Activated T-cell treated with anti-CD3 and anti-CD28 coated beads for 1 hour (primary cell): Measurements from ENCODE around the gene GSE1.

Source experiments
- DNase-seq: peaks from one replicate; pipeline ENCODE4 v3.0.0-alpha.2; 2020; ENCODE audit warnings: low read depth

The GSE1 gene

GRCh38 chr16:85662482-85662812 lies 49.3 kb downstream of the GSE1 start:
- no peak for DNase-seq

DNA sequence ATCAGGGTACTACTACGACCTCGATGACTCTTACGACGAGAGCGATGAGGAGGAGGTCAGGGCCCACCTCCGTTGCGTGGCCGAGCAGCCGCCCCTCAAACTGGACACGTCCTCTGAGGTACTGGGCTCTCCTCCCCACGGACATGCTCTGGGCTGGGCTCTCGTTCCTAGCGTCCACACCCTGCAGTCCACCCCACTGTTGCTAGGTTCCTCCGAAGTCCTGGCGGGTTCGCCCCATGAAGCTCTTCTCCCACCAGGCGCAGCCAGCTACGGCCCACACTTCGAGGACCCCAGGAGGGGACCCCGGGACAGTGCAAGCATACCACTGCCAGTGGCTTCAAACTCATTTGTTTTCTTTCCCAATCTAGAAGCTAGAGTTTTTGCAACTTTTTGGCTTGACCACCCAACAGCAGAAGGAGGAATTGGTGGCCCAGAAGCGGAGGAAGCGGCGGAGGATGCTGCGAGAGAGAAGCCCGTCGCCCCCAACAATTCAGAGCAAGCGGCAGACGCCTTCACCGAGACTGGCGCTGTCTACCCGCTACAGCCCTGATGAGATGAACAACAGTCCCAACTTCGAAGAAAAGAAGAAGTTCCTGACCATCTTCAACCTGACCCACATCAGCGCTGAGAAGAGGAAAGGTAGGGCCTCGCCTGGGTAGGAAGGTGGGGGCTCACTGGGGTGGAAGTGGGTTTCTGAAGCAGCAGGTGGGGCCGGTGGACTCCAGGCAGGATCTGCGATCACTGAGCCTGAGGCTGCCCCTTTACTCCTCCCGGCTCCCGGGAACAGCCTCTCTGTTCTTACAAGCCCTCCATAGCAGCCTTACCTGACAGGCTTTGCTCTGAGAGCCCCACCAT lies 50.1 kb downstream of the GSE1 start:
- DNase-seq: no peak

DNA sequence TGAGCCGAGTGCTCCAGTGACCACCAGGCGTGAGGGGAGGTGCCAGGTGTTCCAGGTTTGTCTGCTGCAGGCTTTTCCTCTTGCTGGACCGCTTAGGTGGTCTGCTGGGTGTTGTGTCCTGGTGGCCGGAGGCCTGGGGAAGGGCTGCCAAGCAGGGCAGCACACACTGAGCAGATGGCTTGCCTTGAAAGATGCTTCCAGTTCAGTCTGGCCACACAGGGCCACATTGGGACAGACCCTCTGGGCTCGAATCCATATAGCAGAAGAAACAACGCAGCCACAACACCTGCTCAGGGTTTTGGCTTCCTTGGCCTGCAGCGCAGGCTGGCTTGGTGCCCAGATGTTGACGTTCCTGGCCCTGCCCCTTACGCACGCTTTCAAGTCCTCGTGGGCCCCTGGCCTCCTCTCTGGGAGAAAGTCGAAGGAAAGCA lies 50.8 kb downstream of the GSE1 start:
- no peak for DNase-seq

DNA sequence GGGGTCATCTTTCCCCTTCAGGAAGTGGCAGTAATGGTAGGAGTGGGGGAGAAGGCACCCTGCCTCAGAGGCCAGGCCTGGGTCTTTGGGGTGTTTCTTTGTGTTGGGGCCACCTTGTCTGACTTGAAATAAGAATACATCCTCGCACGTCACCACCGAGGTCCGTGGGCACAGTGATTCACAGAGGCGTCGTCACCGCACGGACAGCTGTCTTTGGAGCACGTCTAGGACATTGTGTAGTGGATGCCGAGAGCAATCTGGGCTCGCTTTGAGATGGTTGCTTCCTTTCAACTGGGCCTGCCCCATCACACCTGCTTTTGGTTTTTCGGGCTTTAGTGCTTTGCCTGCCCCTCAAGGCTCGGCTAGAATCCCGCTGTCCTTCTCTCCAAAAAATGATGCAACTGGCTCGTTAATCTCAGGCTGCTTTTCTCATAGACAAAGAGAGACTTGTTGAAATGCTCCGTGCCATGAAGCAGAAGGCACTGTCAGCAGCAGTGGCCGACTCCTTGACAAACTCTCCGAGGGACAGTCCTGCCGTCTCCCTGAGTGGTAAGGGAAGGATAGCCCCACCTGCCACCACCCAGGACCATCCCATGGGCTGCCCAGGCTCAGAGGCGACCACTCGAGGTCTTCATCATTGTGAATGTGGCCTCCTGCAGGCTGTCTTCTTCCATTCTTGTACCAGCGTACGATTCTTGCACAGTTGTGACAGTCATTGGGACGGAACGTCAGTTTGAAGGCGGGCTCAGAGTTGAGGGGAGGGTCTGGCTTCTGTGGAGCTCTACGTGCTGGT lies 51.7 kb downstream of the GSE1 start:
- no peak for DNase-seq

DNA sequence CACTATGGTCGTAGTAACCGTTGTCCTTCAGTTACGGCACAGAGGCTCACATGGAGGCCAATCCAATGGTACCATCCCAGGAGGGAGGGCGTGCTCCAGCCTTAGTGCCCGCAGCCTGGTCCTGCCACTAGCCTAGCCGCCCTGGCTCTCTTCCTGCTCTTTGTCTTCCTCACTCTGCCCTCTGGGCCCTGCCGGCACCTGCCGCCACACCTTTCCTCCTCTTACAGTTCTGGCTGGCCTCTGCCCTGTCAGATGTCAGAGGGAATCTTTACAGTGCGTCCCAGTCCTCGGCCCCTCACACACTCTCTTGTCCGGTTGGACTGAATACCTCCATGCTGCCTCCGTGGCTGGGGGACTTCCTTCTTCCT lies 52.2 kb downstream of the GSE1 start:
- DNase-seq: no peak

DNA sequence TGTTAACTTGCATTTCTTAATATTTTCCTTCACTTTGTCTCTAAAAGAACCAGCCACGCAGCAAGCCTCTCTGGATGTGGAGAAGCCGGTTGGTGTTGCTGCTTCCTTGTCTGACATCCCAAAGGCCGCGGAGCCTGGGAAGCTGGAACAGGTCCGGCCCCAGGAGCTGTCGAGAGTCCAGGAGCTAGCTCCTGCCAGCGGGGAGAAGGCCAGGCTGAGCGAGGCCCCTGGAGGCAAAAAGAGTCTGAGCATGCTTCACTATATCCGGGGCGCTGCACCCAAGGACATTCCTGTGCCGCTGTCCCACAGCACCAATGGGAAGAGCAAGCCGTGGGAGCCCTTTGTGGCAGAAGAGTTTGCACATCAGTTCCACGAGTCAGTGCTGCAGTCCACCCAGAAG lies 52.8 kb downstream of the GSE1 start:
- DNase-seq: no peak

- DNase-seq: no peak
Measured at GRCh38 chr16:85667261-85667660, 54.1 kb downstream of the GSE1 start.

DNA sequence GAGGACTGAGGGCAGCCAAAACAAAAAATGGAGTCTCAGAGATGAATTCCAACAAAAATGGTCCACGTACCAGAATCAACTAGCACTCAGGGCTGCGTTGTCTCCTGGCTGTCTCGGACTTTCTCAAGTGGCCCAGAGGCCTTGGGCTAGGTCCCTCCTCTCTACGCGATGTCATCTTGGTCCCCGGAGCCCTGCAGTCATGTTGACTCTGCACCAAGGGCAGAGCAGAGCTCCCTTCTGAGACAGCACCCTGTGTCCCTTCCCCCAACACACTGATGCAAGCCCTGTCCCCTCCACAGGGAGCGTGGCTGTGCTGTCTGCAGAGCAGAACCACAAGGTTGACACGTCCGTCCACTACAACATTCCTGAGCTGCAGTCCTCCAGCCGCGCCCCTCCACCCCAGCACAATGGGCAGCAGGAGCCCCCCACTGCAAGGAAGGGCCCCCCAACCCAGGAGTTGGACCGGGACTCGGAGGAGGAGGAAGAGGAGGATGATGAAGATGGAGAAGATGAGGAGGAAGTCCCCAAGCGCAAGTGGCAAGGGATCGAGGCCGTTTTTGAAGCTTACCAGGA lies 54.8 kb downstream of the GSE1 start:
- DNase-seq: no peak

DNA sequence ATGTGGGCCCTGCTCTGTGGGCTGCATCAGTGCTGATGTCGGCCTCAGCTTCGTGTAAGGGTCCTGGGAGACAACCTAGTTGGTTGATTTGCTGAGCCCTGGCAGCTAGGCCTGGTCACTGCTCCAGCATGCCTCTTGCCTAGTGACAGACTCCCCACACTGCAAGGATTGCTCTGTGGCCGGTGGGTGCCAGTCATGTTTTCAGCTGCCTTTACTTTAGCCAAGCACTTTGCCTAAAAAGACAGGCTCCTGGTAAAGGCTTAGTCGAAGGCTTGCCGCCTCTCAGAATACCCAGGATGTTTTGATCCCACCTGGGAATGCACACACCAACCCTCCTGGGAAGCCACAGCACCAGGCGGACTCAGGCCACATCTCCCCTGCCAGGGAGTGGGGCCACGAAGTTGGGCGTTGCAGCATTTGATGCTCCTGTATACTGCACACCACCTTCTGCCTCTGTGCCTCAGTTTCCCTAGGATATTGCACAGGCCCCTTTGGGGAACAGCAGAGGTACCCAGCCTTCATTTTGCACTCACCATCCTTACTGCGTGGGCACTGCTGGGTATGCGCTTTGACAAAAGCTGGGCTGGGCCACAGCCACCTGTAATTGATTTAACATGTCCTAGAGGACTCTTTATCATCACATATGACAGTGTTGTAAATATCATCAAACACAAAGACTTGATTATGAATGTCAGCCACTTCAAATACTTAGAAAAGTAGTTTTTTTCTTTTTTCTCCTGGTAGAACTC lies 55.7 kb downstream of the GSE1 start:
- no peak for DNase-seq

DNA sequence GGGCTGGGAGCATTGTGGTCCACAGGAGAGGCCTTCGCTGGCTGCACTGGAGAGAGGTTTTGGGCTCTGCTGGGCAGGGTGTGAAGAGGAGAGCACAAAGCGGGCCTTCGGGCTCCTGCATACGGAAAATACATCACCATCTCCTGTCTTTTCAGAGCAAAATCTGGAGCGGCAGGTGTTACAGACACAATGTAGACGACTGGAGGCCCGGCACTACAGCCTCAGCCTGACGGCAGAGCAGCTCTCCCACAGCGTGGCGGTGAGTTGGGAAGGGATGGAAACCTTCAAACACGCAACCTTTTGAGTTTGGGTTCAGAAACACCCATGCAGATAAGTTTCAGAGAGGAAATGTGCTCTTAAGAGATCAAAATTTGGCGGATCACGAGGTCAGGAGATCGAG lies 57.7 kb downstream of the GSE1 start:
- no peak for DNase-seq

GRCh38 chr16:85673529-85674417 lies 60.7 kb downstream of the GSE1 start:
- no peak for DNase-seq

DNA sequence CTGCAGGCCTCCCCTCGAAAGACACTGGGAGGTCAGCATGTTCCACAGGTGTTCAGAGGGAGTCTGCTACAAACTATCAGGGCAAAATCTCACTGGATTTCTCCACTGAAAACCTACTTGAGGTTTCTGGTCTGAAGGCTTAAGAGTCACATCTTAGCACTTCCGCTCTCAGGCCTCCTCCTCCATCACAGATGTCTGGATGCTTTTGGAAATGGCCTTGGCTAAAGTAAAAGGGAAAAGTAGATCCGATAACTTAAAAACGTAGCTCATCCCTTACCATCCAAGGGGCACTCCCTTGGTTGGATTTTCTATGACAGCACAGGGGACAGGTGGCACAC lies 61.3 kb downstream of the GSE1 start:
- DNase-seq: no peak

- DNase-seq: no peak
Measured at GRCh38 chr16:85674828-85675227, 61.7 kb downstream of the GSE1 start.

- no peak for DNase-seq
Measured at GRCh38 chr16:85675251-85675874, 62.2 kb downstream of the GSE1 start.

DNA sequence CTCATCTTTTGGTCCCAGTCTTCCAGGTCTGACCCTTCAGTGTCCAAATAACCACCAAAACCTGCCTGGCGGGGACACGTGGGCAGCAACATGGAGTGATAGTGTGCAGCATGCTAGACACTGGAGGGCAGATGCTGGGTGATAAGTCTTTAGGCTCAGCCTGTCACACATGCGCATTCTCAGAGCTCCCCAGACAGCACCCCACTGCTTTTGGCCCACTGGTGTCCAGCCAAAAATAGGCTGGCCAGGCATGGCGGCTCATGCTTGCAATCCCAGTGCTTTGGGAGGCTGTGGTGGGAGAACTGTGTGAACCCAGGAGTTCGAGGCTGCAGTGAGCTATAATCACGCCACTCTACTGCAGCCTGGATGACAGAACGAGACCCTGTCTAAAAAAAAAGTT lies 63.3 kb downstream of the GSE1 start:
- DNase-seq: no peak

DNA sequence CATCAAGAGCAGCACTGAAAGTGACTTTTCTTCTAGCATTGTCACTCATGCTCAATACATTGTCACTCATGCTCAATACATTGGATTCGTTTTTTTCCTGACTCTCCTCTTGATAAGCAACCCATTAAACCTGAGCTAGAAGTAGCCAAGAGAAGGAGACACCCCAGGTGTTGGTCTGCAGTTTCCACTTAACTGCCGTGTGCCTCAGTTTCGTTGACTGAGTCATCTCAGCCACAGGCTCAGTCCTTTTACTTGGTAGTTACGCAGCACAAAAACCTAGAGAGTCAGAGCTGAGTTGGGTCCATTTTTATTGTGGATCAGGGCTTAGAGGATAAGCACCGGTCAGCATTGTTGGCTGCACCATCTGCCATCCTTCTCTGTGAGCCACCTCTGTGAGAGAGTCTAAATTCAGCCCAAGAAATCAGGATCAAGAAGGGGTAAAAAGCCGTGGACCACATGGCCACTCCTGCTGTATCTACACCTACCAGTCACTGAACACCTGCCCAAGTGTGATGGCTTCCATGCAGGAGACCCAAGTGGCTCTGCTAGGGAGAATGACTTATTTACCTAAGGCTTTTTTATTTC lies 64.4 kb downstream of the GSE1 start:
- DNase-seq: no peak

DNA sequence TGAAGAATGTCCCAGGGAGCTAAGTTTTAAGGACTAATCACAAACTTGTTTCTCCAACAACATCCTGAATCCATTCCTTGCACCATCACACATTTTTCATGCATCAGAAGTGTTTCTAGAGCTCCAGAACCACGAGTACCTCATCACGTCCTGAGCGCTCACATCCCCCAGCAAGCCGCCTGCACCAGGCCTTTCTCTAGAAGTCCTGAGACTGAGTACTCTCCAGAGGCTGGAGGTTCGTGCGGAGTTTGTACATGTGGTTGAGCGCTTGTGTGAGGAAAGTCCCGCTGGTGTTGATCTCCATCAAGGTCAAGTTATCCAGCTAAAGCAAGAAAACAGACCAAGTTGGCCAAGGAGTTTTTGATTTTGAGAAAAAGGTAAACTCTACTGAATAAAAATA lies 64.9 kb downstream of the GSE1 start:
- no peak for DNase-seq

DNA sequence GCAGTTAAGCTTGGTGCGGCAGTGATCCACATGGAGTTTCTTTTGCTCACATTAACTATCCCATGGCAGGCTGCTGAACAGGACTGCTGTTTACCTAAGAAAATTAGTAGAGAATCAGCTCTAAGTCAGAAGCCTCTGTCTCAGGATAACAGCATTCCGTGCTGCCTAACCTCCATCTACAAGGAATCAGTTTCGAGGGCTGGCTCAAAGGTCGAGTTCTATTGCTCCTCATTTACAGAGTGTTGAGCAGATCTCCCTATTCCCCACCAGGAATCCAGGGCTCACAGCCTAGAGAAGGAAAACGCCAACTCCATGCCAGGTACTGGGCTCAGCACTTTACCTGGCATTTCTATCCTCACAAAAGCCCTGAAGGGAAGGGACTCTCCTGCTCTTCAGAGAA lies 65.7 kb downstream of the GSE1 start:
- DNase-seq: no peak

- DNase-seq: no peak
Measured at GRCh38 chr16:85679870-85680269, 66.7 kb downstream of the GSE1 start.

DNA sequence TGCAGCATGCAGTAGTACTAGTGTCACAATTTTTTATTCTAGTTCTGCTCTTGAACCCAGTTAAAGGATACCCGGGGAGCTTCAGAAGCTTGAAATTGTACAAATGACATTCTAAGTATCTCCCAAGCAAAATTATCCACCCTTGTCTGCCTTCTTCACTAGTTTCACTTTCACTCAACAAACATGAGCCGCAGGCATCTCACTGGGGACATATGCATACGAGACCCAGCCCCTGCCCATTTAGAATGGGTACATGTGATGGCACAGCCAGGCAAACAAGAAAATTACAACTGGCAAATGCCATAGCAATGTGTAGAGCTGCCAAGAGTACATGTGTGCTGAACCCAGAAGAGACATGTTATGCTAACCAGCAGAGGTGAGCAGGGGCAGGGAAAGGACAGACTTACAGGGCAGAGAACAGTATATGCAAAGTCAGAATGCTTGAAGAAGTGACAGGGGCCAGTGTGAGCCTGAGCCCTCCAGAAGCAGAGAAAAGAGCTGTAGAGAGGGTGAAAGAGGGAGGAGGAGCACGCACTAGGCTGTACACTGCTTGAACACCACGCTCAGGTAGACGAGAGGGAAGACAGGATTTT lies 67.3 kb downstream of the GSE1 start:
- DNase-seq: no peak
